ENCODE data around the gene CDC26.

- TF ChIP-seq TAF1 (IDR thresholded peaks at IDR 0.05; ENCODE audit: low read depth) (no peak), CEBPB (IDR thresholded peaks at IDR 0.05) (no peak), EP300 (IDR thresholded peaks at IDR 0.05; ENCODE audit: borderline replicate concordance) (no peak), ZBTB7A (IDR thresholded peaks at IDR 0.05; ENCODE audit: low read depth) (no peak), MAX (IDR thresholded peaks at IDR 0.05) (no peak), USF1 (IDR thresholded peaks at IDR 0.05) (no peak), TEAD4 (IDR thresholded peaks at IDR 0.05) (no peak), CREB1 (IDR thresholded peaks at IDR 0.05; ENCODE audit: low read depth) (no peak), REST (IDR thresholded peaks at IDR 0.05; ENCODE audit: low read depth) (no peak), FOXM1 (IDR thresholded peaks at IDR 0.05; ENCODE audit: borderline replicate concordance, low read depth) (no peak)
Measured at GRCh38 chr9:113315231-113315630, 39.9 kb upstream of the CDC26 start.

All from Ishikawa (cell line).